ENCODE results near the gene PLEKHA3. TPM values are rescaled to one million over a fixed set of nuclear protein-coding genes. Genes with fewer than 3 reads are reported as not detected.

Gene PLEKHA3
- total RNA-seq, 1 donor from 2014 or later, result 9.7 TPM

DNA sequence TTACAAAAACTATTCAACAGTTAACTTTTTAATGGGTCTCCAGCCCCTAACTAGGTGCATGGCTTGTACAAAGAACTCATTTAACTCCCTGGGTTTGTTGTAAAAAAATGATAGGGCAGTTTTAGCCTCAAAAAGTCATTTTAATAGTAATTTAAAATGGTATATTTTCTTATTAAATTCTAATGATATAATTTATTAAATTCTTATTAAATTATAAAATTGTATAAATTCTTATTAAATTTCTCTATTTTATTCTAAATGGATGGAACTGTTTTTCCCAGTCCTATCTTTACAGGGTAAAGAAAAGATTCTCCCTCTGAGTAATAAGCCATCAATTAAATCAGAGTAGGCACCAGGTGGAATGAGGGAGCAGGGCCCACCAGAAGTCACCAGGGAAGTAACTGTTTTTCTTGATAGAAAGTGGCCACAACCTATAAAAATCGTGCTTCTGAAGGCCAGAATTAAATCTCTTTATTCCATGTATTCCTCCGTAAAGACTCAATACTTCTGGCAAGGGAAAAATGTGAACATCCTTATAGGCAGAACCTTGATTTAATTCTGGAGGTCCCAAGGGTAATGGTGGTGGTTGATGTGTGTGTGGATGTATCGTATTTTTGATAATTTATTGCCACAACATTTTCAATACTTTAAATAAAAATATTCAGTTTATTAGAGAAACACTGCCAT, 2.7 kb upstream of the PLEKHA3 start:
- no peak for DNase-seq (ENCODE audit: low read depth)
- H3K27me3 ChIP-seq (ENCODE audit: control insufficient read depth, insufficient read depth, low read length), result no peaks in the 10 kb centered on the region
- peak overlapping the region; percentile 83 for H3K4me3 ChIP-seq (ENCODE audit: low read depth, low read length)
- no peak for TF ChIP-seq CTCF (IDR thresholded peaks at IDR 0.05; ENCODE audit: insufficient read depth, low read length, poor library complexity, severe bottlenecking)
- no peaks in the 10 kb centered on the region for H3K36me3 ChIP-seq (ENCODE audit: control insufficient read depth, insufficient read depth, low read length)

- no peak for TF ChIP-seq CTCF (IDR thresholded peaks at IDR 0.05; ENCODE audit: insufficient read depth, low read length, poor library complexity, severe bottlenecking)
- H3K27me3 ChIP-seq (ENCODE audit: control insufficient read depth, insufficient read depth, low read length), result no peaks in the 10 kb centered on the region
- peak overlapping the region; percentile 83 for H3K4me3 ChIP-seq (ENCODE audit: low read depth, low read length)
- no peaks in the 10 kb centered on the region for H3K36me3 ChIP-seq (ENCODE audit: control insufficient read depth, insufficient read depth, low read length)
- no peak for DNase-seq (ENCODE audit: low read depth)
These were observed 2.2 kb upstream of the PLEKHA3 start for GRCh38 chr2:178478130-178478438.

DNA sequence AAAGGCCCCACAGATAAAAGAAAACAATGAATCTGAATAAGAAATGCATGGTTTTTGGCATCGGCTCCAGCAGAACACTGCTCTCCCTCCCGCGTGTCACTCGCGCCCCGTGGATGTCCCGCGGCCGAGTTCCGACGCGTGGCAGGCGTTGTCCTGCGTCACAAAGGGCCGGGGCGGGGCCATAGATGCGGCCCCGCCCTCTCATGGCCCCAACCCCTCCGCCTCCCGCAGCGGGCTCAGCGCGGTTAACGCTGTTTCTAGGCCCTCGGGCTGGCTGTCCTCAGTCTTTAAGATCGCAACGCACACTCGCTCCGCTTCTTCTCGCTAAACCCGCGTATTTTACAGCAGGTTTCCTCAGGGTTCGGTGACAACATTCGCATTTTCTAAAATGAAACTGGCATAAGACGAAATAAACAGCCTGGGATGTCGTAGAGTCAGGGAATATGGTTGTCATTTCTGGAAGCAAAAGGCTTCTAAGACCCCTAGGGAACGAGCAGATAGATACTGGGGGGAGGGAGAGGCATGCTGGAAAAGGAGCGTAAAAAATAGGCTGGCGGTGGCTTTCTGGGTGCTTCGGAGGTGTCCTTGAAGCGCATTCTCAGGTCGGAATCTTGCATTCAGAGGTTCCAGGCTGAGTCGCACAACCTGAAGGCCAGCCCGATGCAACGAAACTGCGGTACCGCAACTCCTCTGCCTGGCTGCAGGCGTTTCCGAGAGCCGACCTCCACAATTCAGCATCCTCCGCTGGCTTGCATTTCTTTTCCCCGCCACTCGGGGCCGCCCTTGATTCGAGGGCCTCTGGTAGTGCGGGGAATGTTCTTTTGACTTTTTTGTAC, 1.6 kb upstream of the PLEKHA3 start, which contains the start of gene FKBP7:
Gene FKBP7, minus strand, starts transcription at position 162 of the 836 bp plus-strand sequence. Its CDS starts 101 bp downstream, at position 61.
- Histone ChIP-seq H3K36me3 (ENCODE audit: control insufficient read depth, insufficient read depth, low read length) (no peaks in the 10 kb centered on the region), H3K4me3 (ENCODE audit: low read depth, low read length) (peak within 1 kb of the TSS; percentile 83), H3K27me3 (ENCODE audit: control insufficient read depth, insufficient read depth, low read length) (no peaks in the 10 kb centered on the region)
- peak; percentile 77 for TF ChIP-seq CTCF (IDR thresholded peaks at IDR 0.05; ENCODE audit: insufficient read depth, low read length, poor library complexity, severe bottlenecking)
- peak; percentile 35 for DNase-seq (ENCODE audit: low read depth)

DNA sequence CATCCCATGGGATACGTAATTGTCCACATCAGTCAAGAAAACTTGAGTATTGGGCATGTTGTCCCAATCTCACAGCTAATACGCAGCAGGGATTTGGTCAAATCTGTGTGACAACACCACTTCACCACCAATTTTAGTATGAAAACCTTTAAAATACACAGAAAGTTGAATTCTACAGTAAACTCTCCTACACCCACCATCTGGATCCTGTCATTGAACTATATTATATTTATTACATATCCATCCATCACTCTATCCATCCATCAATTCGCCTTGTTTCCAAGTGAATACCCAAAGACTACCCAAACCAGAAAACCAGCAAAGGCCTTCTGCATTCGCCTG, 1.0 kb upstream of the PLEKHA3 start:
- no peak for TF ChIP-seq CTCF (IDR thresholded peaks at IDR 0.05; ENCODE audit: insufficient read depth, low read length, poor library complexity, severe bottlenecking)
- no peaks in the 10 kb centered on the region for H3K27me3 ChIP-seq (ENCODE audit: control insufficient read depth, insufficient read depth, low read length)
- H3K36me3 ChIP-seq (ENCODE audit: control insufficient read depth, insufficient read depth, low read length), result no peaks in the 10 kb centered on the region
- H3K4me3 ChIP-seq (ENCODE audit: low read depth, low read length), result peak overlapping the region; percentile 83
- DNase-seq (ENCODE audit: low read depth), result no peak

GRCh38 chr2:178479758-178480226, 465 bp upstream of the PLEKHA3 start:
- DNase-seq (ENCODE audit: low read depth), result no peak
- H3K36me3 ChIP-seq (ENCODE audit: control insufficient read depth, insufficient read depth, low read length), result no peaks in the 10 kb centered on the region
- no peak for TF ChIP-seq CTCF (IDR thresholded peaks at IDR 0.05; ENCODE audit: insufficient read depth, low read length, poor library complexity, severe bottlenecking)
- H3K4me3 ChIP-seq (ENCODE audit: low read depth, low read length), result peak overlapping the region; percentile 23
- H3K27me3 ChIP-seq (ENCODE audit: control insufficient read depth, insufficient read depth, low read length), result no peaks in the 10 kb centered on the region
